ENCODE results near the gene ZEB1.

ZEB1 gene

GRCh38 chr10:31274310-31274709 lies 44.7 kb upstream of the ZEB1 start:
- Histone ChIP-seq H2AK5ac (ENCODE audit: low read length) (no peak overlapping the region), H3K79me1 (ENCODE audit: low read length) (no peaks in the 10 kb centered on the region), H2BK120ac (ENCODE audit: insufficient read depth, low read length, poor library complexity) (no peak overlapping the region), H4K91ac (ENCODE audit: low read depth, low read length) (no peak overlapping the region), H3K9ac (ENCODE audit: low read length) (no peak overlapping the region), H3K36me3 (ENCODE audit: control insufficient read depth in 1 of 2, insufficient read depth in 2 of 2, low read length in 2 of 2) (no peaks in the 10 kb centered on the region), H3K4me3 (ENCODE audit: low read depth, low read length) (no peak overlapping the region), H2BK5ac (ENCODE audit: low read depth, low read length, poor library complexity) (no peak overlapping the region), H3K4me1 (ENCODE audit: control insufficient read depth in 1 of 2, insufficient read depth in 2 of 2, low read length in 2 of 2) (no peaks in the 10 kb centered on the region), H4K12ac (ENCODE audit: low read depth, low read length) (no peak overlapping the region), H3K27ac (ENCODE audit: low read depth, low read length) (no peak overlapping the region), H3K23ac (ENCODE audit: low read length) (no peak overlapping the region), H2AFZ (ENCODE audit: insufficient read depth, low read length, poor library complexity) (no peak overlapping the region), H3K9me3 (ENCODE audit: insufficient read depth, low read depth, low read length) (no peaks in the 10 kb centered on the region), H3K4me2 (ENCODE audit: low read length) (no peak overlapping the region), H3K14ac (ENCODE audit: low read length) (no peak overlapping the region), H3K18ac (ENCODE audit: low read length) (no peak overlapping the region), H3K4ac (ENCODE audit: low read depth, low read length) (no peak overlapping the region), H2BK12ac (ENCODE audit: low read length) (no peak overlapping the region), H4K8ac (ENCODE audit: low read depth, low read length) (no peak overlapping the region), H3K27me3 (ENCODE audit: insufficient read depth, low read length) (no peaks in the 10 kb centered on the region), H3K79me2 (ENCODE audit: control insufficient read depth, insufficient read depth, low read length, poor library complexity) (no peaks in the 10 kb centered on the region)
- DNase-seq = peak in 1 of 2 donors; percentile 29
- no CpG with 5 or more reads among the region's 2 CpGs for WGBS (ENCODE audit: extremely low coverage, insufficient coverage, insufficient read length)

- Histone ChIP-seq H3K27ac (ENCODE audit: low read depth, low read length) (no peak overlapping the region), H3K9me3 (ENCODE audit: insufficient read depth, low read depth, low read length) (no peaks in the 10 kb centered on the region), H3K79me1 (ENCODE audit: low read length) (no peaks in the 10 kb centered on the region), H3K4ac (ENCODE audit: low read depth, low read length) (no peak overlapping the region), H4K8ac (ENCODE audit: low read depth, low read length) (no peak overlapping the region), H2BK12ac (ENCODE audit: low read length) (no peak overlapping the region), H4K12ac (ENCODE audit: low read depth, low read length) (no peak overlapping the region), H3K4me2 (ENCODE audit: low read length) (no peak overlapping the region), H3K9ac (ENCODE audit: low read length) (no peak overlapping the region), H2AK5ac (ENCODE audit: low read length) (no peak overlapping the region), H2BK120ac (ENCODE audit: insufficient read depth, low read length, poor library complexity) (no peak overlapping the region), H3K14ac (ENCODE audit: low read length) (no peak overlapping the region), H3K36me3 (ENCODE audit: control insufficient read depth in 1 of 2, insufficient read depth in 2 of 2, low read length in 2 of 2) (no peaks in the 10 kb centered on the region), H3K18ac (ENCODE audit: low read length) (no peak overlapping the region), H4K91ac (ENCODE audit: low read depth, low read length) (no peak overlapping the region), H2AFZ (ENCODE audit: insufficient read depth, low read length, poor library complexity) (no peak overlapping the region), H3K27me3 (ENCODE audit: insufficient read depth, low read length) (no peaks in the 10 kb centered on the region), H3K23ac (ENCODE audit: low read length) (no peak overlapping the region), H3K79me2 (ENCODE audit: control insufficient read depth, insufficient read depth, low read length, poor library complexity) (no peaks in the 10 kb centered on the region), H3K4me1 (ENCODE audit: control insufficient read depth in 1 of 2, insufficient read depth in 2 of 2, low read length in 2 of 2) (no peaks in the 10 kb centered on the region), H3K4me3 (ENCODE audit: low read depth, low read length) (no peak overlapping the region), H2BK5ac (ENCODE audit: low read depth, low read length, poor library complexity) (no peak overlapping the region)
- WGBS (ENCODE audit: extremely low coverage, insufficient coverage, insufficient read length) = no CpG with 5 or more reads among the region's 3 CpGs
- peak in 1 of 2 donors; percentile 37 for DNase-seq
These were observed 40.6 kb upstream of the ZEB1 start for GRCh38 chr10:31278279-31278941.

GRCh38 chr10:31280972-31281371 lies 38.0 kb upstream of the ZEB1 start:
- H2BK120ac ChIP-seq (ENCODE audit: insufficient read depth, low read length, poor library complexity) = no peak overlapping the region
- H3K9ac ChIP-seq (ENCODE audit: low read length) = no peak overlapping the region
- no peak overlapping the region for H3K14ac ChIP-seq (ENCODE audit: low read length)
- no peak overlapping the region for H3K4me3 ChIP-seq (ENCODE audit: low read depth, low read length)
- H3K4me1 ChIP-seq (ENCODE audit: control insufficient read depth in 1 of 2, insufficient read depth in 2 of 2, low read length in 2 of 2) = no peaks in the 10 kb centered on the region
- no peak overlapping the region for H2AK5ac ChIP-seq (ENCODE audit: low read length)
- no CpG with 5 or more reads among the region's 1 CpG for WGBS (ENCODE audit: extremely low coverage, insufficient coverage, insufficient read length)
- no peak overlapping the region for H4K8ac ChIP-seq (ENCODE audit: low read depth, low read length)
- H3K79me2 ChIP-seq (ENCODE audit: control insufficient read depth, insufficient read depth, low read length, poor library complexity) = no peaks in the 10 kb centered on the region
- DNase-seq = no peak
- H4K12ac ChIP-seq (ENCODE audit: low read depth, low read length) = no peak overlapping the region
- H3K27me3 ChIP-seq (ENCODE audit: insufficient read depth, low read length) = no peaks in the 10 kb centered on the region
- H3K9me3 ChIP-seq (ENCODE audit: insufficient read depth, low read depth, low read length) = no peaks in the 10 kb centered on the region
- no peak overlapping the region for H4K91ac ChIP-seq (ENCODE audit: low read depth, low read length)
- H2BK12ac ChIP-seq (ENCODE audit: low read length) = no peak overlapping the region
- H2BK5ac ChIP-seq (ENCODE audit: low read depth, low read length, poor library complexity) = no peak overlapping the region
- H3K27ac ChIP-seq (ENCODE audit: low read depth, low read length) = no peak overlapping the region
- H3K4me2 ChIP-seq (ENCODE audit: low read length) = no peak overlapping the region
- H3K4ac ChIP-seq (ENCODE audit: low read depth, low read length) = no peak overlapping the region
- H2AFZ ChIP-seq (ENCODE audit: insufficient read depth, low read length, poor library complexity) = no peak overlapping the region
- H3K18ac ChIP-seq (ENCODE audit: low read length) = no peak overlapping the region
- H3K79me1 ChIP-seq (ENCODE audit: low read length) = no peaks in the 10 kb centered on the region
- no peaks in the 10 kb centered on the region for H3K36me3 ChIP-seq (ENCODE audit: control insufficient read depth in 1 of 2, insufficient read depth in 2 of 2, low read length in 2 of 2)
- no peak overlapping the region for H3K23ac ChIP-seq (ENCODE audit: low read length)

- H3K4me2 ChIP-seq (ENCODE audit: low read length) = no peak overlapping the region
- no peaks in the 10 kb centered on the region for H3K36me3 ChIP-seq (ENCODE audit: control insufficient read depth in 1 of 2, insufficient read depth in 2 of 2, low read length in 2 of 2)
- H3K4ac ChIP-seq (ENCODE audit: low read depth, low read length) = no peak overlapping the region
- no peaks in the 10 kb centered on the region for H3K9me3 ChIP-seq (ENCODE audit: insufficient read depth, low read depth, low read length)
- no peak overlapping the region for H3K27ac ChIP-seq (ENCODE audit: low read depth, low read length)
- H3K79me1 ChIP-seq (ENCODE audit: low read length) = no peaks in the 10 kb centered on the region
- H3K27me3 ChIP-seq (ENCODE audit: insufficient read depth, low read length) = no peaks in the 10 kb centered on the region
- no peak overlapping the region for H4K8ac ChIP-seq (ENCODE audit: low read depth, low read length)
- no peaks in the 10 kb centered on the region for H3K79me2 ChIP-seq (ENCODE audit: control insufficient read depth, insufficient read depth, low read length, poor library complexity)
- H4K12ac ChIP-seq (ENCODE audit: low read depth, low read length) = no peak overlapping the region
- H2AFZ ChIP-seq (ENCODE audit: insufficient read depth, low read length, poor library complexity) = no peak overlapping the region
- H4K91ac ChIP-seq (ENCODE audit: low read depth, low read length) = no peak overlapping the region
- H2BK5ac ChIP-seq (ENCODE audit: low read depth, low read length, poor library complexity) = no peak overlapping the region
- no peak overlapping the region for H3K4me3 ChIP-seq (ENCODE audit: low read depth, low read length)
- H3K18ac ChIP-seq (ENCODE audit: low read length) = no peak overlapping the region
- no peak overlapping the region for H2AK5ac ChIP-seq (ENCODE audit: low read length)
- H3K9ac ChIP-seq (ENCODE audit: low read length) = no peak overlapping the region
- no peak for DNase-seq
- no peaks in the 10 kb centered on the region for H3K4me1 ChIP-seq (ENCODE audit: control insufficient read depth in 1 of 2, insufficient read depth in 2 of 2, low read length in 2 of 2)
- no peak overlapping the region for H2BK120ac ChIP-seq (ENCODE audit: insufficient read depth, low read length, poor library complexity)
- H3K14ac ChIP-seq (ENCODE audit: low read length) = no peak overlapping the region
- H2BK12ac ChIP-seq (ENCODE audit: low read length) = no peak overlapping the region
- H3K23ac ChIP-seq (ENCODE audit: low read length) = no peak overlapping the region
These were observed 31.0 kb upstream of the ZEB1 start for GRCh38 chr10:31288001-31288400.
